ENCODE measurements around the gene MAP7. TPM values are rescaled to one million over a fixed set of nuclear protein-coding genes. Genes with fewer than 3 reads are reported as not detected.
"Not testable (repeated sequence)": the region's sequence is repeated elsewhere in the genome, so short reads cannot be mapped to it uniquely, and the experiment has no call there.

Gene MAP7
- total RNA-seq, 1 experiment from 2014 or later, result 33.0 TPM

DNA sequence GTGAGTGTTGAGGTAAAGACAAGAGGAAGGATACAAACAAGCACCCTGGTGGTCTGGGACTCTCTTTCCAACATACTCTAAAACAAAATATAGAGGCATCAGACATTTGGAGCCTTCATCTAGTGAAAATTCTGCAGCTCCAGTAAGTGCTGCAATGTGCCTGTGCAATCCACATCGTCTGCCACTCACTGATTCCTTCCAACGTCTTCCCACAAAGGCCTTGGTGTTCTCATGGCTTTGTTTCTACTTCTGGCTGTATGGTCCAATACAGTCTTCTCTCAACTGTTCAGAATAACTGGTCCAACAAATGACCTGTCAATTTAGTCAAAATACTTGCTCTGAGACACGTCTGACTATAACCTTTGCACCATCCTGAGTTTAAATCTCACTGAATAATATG, 125.8 kb downstream of the MAP7 start:
- DNase-seq (ENCODE audit: low read depth, low spot score), result no peak
- in situ Hi-C loops (cut with HindIII; ENCODE audit: low pct_unique_long_range_greater_than_20kb, low sequenced_read_pairs), result no loop called here

- in situ Hi-C loops (cut with HindIII; ENCODE audit: low pct_unique_long_range_greater_than_20kb, low sequenced_read_pairs), result no loop called here
- DNase-seq (ENCODE audit: low read depth, low spot score), result no peak
Measured at GRCh38 chr6:136421537-136422158, 128.6 kb downstream of the MAP7 start.

GRCh38 chr6:136420853-136421252, 129.4 kb downstream of the MAP7 start:
- in situ Hi-C loops (cut with HindIII; ENCODE audit: low pct_unique_long_range_greater_than_20kb, low sequenced_read_pairs), result no loop called here
- no peak for DNase-seq (ENCODE audit: low read depth, low spot score)

DNA sequence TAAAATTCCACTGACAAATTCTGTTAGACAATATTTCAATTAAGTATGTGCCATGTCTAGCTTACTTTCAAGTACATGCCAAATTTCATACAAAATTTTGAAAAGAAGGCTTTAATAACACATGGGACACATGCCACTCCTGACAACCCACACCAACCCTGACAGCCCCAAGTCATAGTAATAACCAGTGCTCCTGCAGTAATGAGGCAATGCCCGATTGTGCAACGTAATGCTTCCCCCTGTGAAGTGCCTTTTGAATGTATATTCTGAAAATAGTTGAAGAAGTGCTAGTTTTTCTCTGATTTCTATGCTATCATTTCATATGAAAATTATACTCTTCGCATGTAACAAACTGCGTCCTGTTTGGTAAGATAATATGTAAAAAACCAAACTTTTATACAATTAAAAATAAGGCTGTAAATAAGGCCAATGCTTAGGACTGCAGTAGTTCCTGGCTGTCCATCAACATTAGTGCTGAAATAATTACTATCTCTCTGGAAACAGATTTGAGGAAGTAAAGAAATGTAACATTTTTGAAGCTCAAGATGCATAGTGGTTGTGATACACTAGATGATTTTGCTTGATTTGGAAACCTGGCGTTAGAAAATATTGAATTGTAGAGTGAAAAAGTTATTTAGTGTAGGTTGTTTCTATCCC, 134.7 kb downstream of the MAP7 start:
- no peak for DNase-seq (ENCODE audit: low read depth, low spot score)
- in situ Hi-C loops (cut with HindIII; ENCODE audit: low pct_unique_long_range_greater_than_20kb, low sequenced_read_pairs), result no loop called here

DNA sequence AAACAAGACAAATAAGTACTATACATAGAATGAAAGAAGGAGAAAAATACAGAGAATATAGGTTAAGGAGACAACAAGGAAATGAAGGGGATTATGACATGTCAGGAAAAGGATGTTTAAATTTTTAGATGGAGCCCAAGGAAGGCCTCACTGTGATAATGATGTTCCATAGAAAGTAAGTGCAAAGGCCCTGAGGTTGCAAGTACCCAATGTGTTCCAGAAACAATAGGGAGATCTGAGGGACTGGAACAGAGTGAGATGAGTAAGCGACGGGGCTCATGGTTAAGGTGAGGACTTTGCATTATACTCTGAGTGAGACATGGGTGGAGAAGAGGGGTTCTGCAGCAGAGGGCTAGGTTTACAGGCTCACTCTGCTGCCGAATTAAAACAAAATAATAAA, 137.8 kb downstream of the MAP7 start:
- in situ Hi-C loops (cut with HindIII; ENCODE audit: low pct_unique_long_range_greater_than_20kb, low sequenced_read_pairs), result no loop called here
- DNase-seq (ENCODE audit: low read depth, low spot score), result no peak

- DNase-seq (ENCODE audit: low read depth, low spot score), result no peak
- in situ Hi-C loops (cut with HindIII; ENCODE audit: low pct_unique_long_range_greater_than_20kb, low sequenced_read_pairs), result no loop called here
Measured at GRCh38 chr6:136411453-136412354, 138.5 kb downstream of the MAP7 start.

- DNase-seq (ENCODE audit: low read depth, low spot score), result peak; percentile 83
- in situ Hi-C loops (cut with HindIII; ENCODE audit: low pct_unique_long_range_greater_than_20kb, low sequenced_read_pairs), result no loop called here
Measured at GRCh38 chr6:136411025-136411325, 139.2 kb downstream of the MAP7 start.

GRCh38 chr6:136410201-136411024, 139.8 kb downstream of the MAP7 start:
- in situ Hi-C loops (cut with HindIII; ENCODE audit: low pct_unique_long_range_greater_than_20kb, low sequenced_read_pairs), result no loop called here
- DNase-seq (ENCODE audit: low read depth, low spot score), result no peak

GRCh38 chr6:136409597-136409996, 140.6 kb downstream of the MAP7 start:
- no peak for DNase-seq (ENCODE audit: low read depth, low spot score)
- in situ Hi-C loops (cut with HindIII; ENCODE audit: low pct_unique_long_range_greater_than_20kb, low sequenced_read_pairs), result no loop called here

GRCh38 chr6:136408204-136408603, 142.0 kb downstream of the MAP7 start:
- DNase-seq (ENCODE audit: low read depth, low spot score), result peak; percentile 58

GRCh38 chr6:136405420-136406029, 144.7 kb downstream of the MAP7 start:
- no peak for DNase-seq (ENCODE audit: low read depth, low spot score)
- in situ Hi-C loops (cut with HindIII; ENCODE audit: low pct_unique_long_range_greater_than_20kb, low sequenced_read_pairs), result no loop called here

More at GRCh38 chr6:136408204-136408603, 142.0 kb downstream of the MAP7 start:
- in situ Hi-C loops (cut with HindIII; ENCODE audit: low pct_unique_long_range_greater_than_20kb, low sequenced_read_pairs), result no loop called here

GRCh38 chr6:136404627-136405419, 145.4 kb downstream of the MAP7 start:
- in situ Hi-C loops (cut with HindIII; ENCODE audit: low pct_unique_long_range_greater_than_20kb, low sequenced_read_pairs), result no loop called here
- no peak for DNase-seq (ENCODE audit: low read depth, low spot score)

GRCh38 chr6:136404007-136404406, 146.2 kb downstream of the MAP7 start:
- no peak for DNase-seq (ENCODE audit: low read depth, low spot score)
- in situ Hi-C loops (cut with HindIII; ENCODE audit: low pct_unique_long_range_greater_than_20kb, low sequenced_read_pairs), result no loop called here

DNA sequence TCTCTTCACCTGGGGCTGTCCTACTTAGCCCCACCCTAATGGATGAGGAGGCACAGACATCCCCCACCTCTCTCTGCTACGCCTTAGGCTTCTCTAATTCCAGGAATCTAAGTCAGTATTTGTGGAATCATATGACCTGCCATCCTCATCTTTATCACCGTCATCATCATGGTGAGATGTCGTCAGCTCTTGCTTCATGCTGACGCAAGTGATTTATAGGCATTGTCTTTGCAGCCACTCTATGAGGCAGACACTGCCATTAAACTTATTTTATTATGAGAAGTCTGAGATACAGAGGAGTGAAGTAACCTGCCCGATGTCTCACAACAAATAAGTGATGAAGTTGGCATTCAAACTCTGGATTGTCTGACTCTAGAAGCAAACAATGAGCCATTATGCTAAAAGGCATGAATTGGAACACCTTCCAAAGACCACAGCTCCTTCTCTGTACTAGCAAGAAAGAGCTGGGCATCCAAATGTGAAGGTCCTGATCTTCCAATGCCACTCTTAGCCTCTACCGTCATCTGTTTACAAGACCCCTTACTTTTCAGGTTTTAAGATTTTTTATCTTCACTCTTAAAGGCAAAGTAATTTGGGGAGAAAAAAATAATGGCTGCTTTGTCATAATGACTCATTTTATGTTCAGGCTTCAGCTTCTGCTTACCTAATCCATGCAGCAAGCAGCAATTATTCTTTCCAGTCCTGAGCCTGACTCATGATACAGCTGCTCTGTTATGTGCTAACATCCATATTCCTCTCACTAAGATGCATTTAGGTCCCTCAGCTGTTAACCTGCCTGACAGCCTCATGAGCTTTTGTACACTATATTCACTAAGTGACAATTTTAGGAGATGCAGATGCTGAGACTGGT, 146.9 kb downstream of the MAP7 start:
- DNase-seq (ENCODE audit: low read depth, low spot score), result peak; percentile 98
- in situ Hi-C loops (cut with HindIII; ENCODE audit: low pct_unique_long_range_greater_than_20kb, low sequenced_read_pairs), result no loop called here

GRCh38 chr6:136401749-136402148, 148.5 kb downstream of the MAP7 start:
- no peak for DNase-seq (ENCODE audit: low read depth, low spot score)
- in situ Hi-C loops (cut with HindIII; ENCODE audit: low pct_unique_long_range_greater_than_20kb, low sequenced_read_pairs), result no loop called here

DNA sequence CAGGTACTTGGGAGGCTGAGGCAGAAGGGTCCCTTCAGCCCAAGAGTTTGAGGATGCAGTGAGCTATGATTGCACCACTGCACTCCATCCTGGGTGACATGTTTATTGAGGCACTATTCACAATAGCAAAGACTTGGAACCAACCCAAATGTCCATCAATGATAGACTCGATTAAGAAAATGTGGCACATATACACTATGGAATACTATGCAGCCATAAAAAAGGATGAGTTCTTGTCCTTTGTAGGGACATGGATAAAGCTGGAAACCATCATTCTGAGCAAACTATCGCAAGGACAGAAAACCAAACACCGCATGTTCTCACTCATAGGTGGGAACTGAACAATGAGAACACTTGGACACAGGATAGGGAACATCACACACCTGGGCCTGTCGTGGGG, 149.0 kb downstream of the MAP7 start:
- DNase-seq (ENCODE audit: low read depth, low spot score); in situ Hi-C loops (cut with HindIII; ENCODE audit: low pct_unique_long_range_greater_than_20kb, low sequenced_read_pairs): not testable (repeated sequence)
